SK-N-SH treated with all-trans-retinoic acid at 6 μM for 48 hours (cell line): ENCODE data around the gene TFAP2A.

Experiments
- ARNTL ChIP-seq: fragments of 450-650 bp; formaldehyde crosslinking; IDR thresholded peaks from 2 replicates; pipeline ENCODE4 v1.5.0; 2020; ENCODE audit warnings: low read depth, mild to moderate bottlenecking, moderate library complexity, borderline replicate concordance
- BACH2 ChIP-seq: fragments of 250-450 bp; sonication (Bioruptor Pico); IDR thresholded peaks from 2 replicates; pipeline ENCODE4 v1.9.0; 2021; ENCODE audit warnings: mild to moderate bottlenecking, borderline replicate concordance
- CSRNP3 ChIP-seq: fragments of 250-450 bp; sonication (Bioruptor Pico); IDR thresholded peaks from 2 replicates; pipeline ENCODE4 v1.5.1; 2021; ENCODE audit warnings: mild to moderate bottlenecking, moderate library complexity
- ESRRG ChIP-seq: fragments of 250-450 bp; sonication (Bioruptor Pico); IDR thresholded peaks from 2 replicates; pipeline ENCODE4 v1.6.1; 2021; ENCODE audit warnings: mild to moderate bottlenecking
- PATZ1 ChIP-seq: fragments of 250-450 bp; sonication (Bioruptor Pico); IDR thresholded peaks from 2 replicates; pipeline ENCODE4 v1.8.0; 2020; ENCODE audit warnings: mild to moderate bottlenecking, moderate library complexity, borderline replicate concordance
- POU6F1 ChIP-seq: fragments of 250-450 bp; sonication (Bioruptor Pico); IDR thresholded peaks from 2 replicates; pipeline ENCODE4 v1.8.0; 2021; ENCODE audit warnings: low read depth, mild to moderate bottlenecking, moderate library complexity, borderline replicate concordance
- PPARA ChIP-seq: fragments of 250-450 bp; sonication (Bioruptor Pico); IDR thresholded peaks from 2 replicates; pipeline ENCODE4 v1.5.0; 2020; ENCODE audit warnings: mild to moderate bottlenecking, borderline replicate concordance
- RARB ChIP-seq: fragments of 250-450 bp; sonication (Bioruptor Pico); IDR thresholded peaks from 2 replicates; pipeline ENCODE4 v1.8.0; 2021; ENCODE audit warnings: mild to moderate bottlenecking, moderate library complexity
- SNAI2 ChIP-seq: fragments of 250-450 bp; sonication (Bioruptor Pico); IDR thresholded peaks from 2 replicates; pipeline ENCODE4 v1.5.0; 2020; ENCODE audit warnings: mild to moderate bottlenecking, moderate library complexity
- ZFP3 ChIP-seq: fragments of 250-450 bp; sonication (Bioruptor Pico); IDR thresholded peaks from 2 replicates; pipeline ENCODE4 v1.5.0; 2020; ENCODE audit warnings: mild to moderate bottlenecking, moderate library complexity
- ZFP30 ChIP-seq: fragments of 450-650 bp; formaldehyde crosslinking; IDR thresholded peaks from 2 replicates; pipeline ENCODE4 v1.5.0; 2022; ENCODE audit warnings: mild to moderate bottlenecking, moderate library complexity
- ZNF8 ChIP-seq: fragments of 450-650 bp; formaldehyde crosslinking; IDR thresholded peaks from 2 replicates; pipeline ENCODE4 v1.5.0; 2020; ENCODE audit warnings: mild to moderate bottlenecking, moderate library complexity

- TF ChIP-seq ZFP3 (CRISPR knock-in tag): no peak
- no peak for TF ChIP-seq SNAI2 (CRISPR knock-in tag)
- TF ChIP-seq RARB: no peak
- TF ChIP-seq ZFP30 (CRISPR knock-in tag): no peak
- TF ChIP-seq ARNTL: no peak
- no peak for TF ChIP-seq PPARA (CRISPR knock-in tag)
- TF ChIP-seq PATZ1 (CRISPR knock-in tag): no peak
- no peak for TF ChIP-seq CSRNP3 (CRISPR knock-in tag)
- no peak for TF ChIP-seq BACH2 (CRISPR knock-in tag)
- no peak for TF ChIP-seq ESRRG (CRISPR knock-in tag)
- TF ChIP-seq ZNF8 (CRISPR knock-in tag): no peak
- TF ChIP-seq POU6F1 (CRISPR knock-in tag): no peak
Observed at GRCh38 chr6:10451394-10451793, 36.5 kb upstream of the TFAP2A start.
